GOT3 (cell line): Measurements from ENCODE around the gene RYR1.
"Not testable (repeated sequence)": the region's sequence is repeated elsewhere in the genome, so short reads cannot be mapped to it uniquely, and the experiment has no call there.

ENCODE experiments used
- DNase-seq: peaks from one replicate; lab custom pipeline; 2025; ENCODE audit warnings: mixed read lengths; lab: John Stamatoyannopoulos, UW

The RYR1 gene

GRCh38 chr19:38427035-38427677 is 6.3 kb upstream of the RYR1 start:
- DNase-seq = not testable (repeated sequence)

GRCh38 chr19:38429055-38429810 is 4.3 kb upstream of the RYR1 start:
- DNase-seq = no peak

- DNase-seq = no peak
Observed at GRCh38 chr19:38429811-38430156, 3.7 kb upstream of the RYR1 start.

- DNase-seq = no peak
Observed at GRCh38 chr19:38430931-38431330, 2.6 kb upstream of the RYR1 start.

- DNase-seq = no peak
Observed at GRCh38 chr19:38434549-38435051, 1.1 kb downstream of the RYR1 start.

- DNase-seq = no peak
Observed at GRCh38 chr19:38437295-38437694, 3.8 kb downstream of the RYR1 start.

- DNase-seq = no peak
Observed at GRCh38 chr19:38437917-38438316, 4.4 kb downstream of the RYR1 start.

GRCh38 chr19:38440592-38440991 is 7.1 kb downstream of the RYR1 start:
- no peak for DNase-seq

- no peak for DNase-seq
Observed at GRCh38 chr19:38441657-38442348, 8.3 kb downstream of the RYR1 start.

- no peak for DNase-seq
Observed at GRCh38 chr19:38442736-38443135, 9.2 kb downstream of the RYR1 start.

GRCh38 chr19:38443458-38443999 is 10.0 kb downstream of the RYR1 start:
- DNase-seq = no peak

GRCh38 chr19:38444026-38444425 is 10.5 kb downstream of the RYR1 start:
- DNase-seq = no peak

GRCh38 chr19:38445362-38445761 is 11.9 kb downstream of the RYR1 start:
- DNase-seq = no peak

- DNase-seq = no peak
Observed at GRCh38 chr19:38448225-38448624, 14.7 kb downstream of the RYR1 start.

- no peak for DNase-seq
Observed at GRCh38 chr19:38449518-38449917, 16.0 kb downstream of the RYR1 start.

GRCh38 chr19:38451036-38451435 is 17.5 kb downstream of the RYR1 start:
- no peak for DNase-seq

GRCh38 chr19:38451629-38452028 is 18.1 kb downstream of the RYR1 start:
- DNase-seq = no peak

GRCh38 chr19:38452430-38453366 is 19.2 kb downstream of the RYR1 start:
- no peak for DNase-seq

- DNase-seq = no peak
Observed at GRCh38 chr19:38453596-38453995, 20.1 kb downstream of the RYR1 start.

GRCh38 chr19:38455031-38455430 is 21.5 kb downstream of the RYR1 start:
- no peak for DNase-seq

- DNase-seq = no peak
Observed at GRCh38 chr19:38457202-38457601, 23.7 kb downstream of the RYR1 start.
